ENCODE measurements around the gene TTC33. TPM values are rescaled to one million over a fixed set of nuclear protein-coding genes. Genes with fewer than 3 reads are reported as not detected.

Gene TTC33
- total RNA-seq, 4 donors from 2014 or later: 5.0 to 12.6 (median 7.0) TPM

- Histone ChIP-seq H3K4me1 (peaks cover 14 to 90% (median 36%) of the 10 kb centered on the region in 3 donors), H3K9me3 (no peaks in the 10 kb centered on the region), H3K36me3 (no peaks in the 10 kb centered on the region), H3K27ac (peak overlapping the region; percentile 92 to 99 (median 96)), H3K4me3 (peak overlapping the region; percentile 57 to 88 (median 79)), H3K27me3 (peaks cover 0 to 19% (median 0%) of the 10 kb centered on the region in 4 donors)
- 0% methylated on average over 4 to 15 of the region's 60 CpGs for WGBS, 2 donors
- DNase-seq: peak; percentile 47
- intact Hi-C loops (cut with DNase I): no loop called here
- peak in 2 of 4 donors; percentile 11 to 52 for TF ChIP-seq POLR2A (IDR thresholded peaks at IDR 0.05)
- TF ChIP-seq CTCF (IDR thresholded peaks at IDR 0.05): no peak
Observed at GRCh38 chr5:40679148-40679912, 76.4 kb downstream of the TTC33 start.

- DNase-seq: no peak
- no peaks in the 10 kb centered on the region for H3K9me3 ChIP-seq
- WGBS, 2 donors: 7 to 10% methylated on average over 12 of the region's 12 CpGs
- peak overlapping the region; percentile 57 to 88 (median 79) for H3K4me3 ChIP-seq
- peaks cover 0 to 19% (median 0%) of the 10 kb centered on the region in 4 donors for H3K27me3 ChIP-seq
- H3K27ac ChIP-seq: peak overlapping the region; percentile 92 to 99 (median 96)
- intact Hi-C loops (cut with DNase I): no loop called here
- H3K36me3 ChIP-seq: no peaks in the 10 kb centered on the region
- peaks cover 14 to 89% (median 36%) of the 10 kb centered on the region in 3 donors for H3K4me1 ChIP-seq
- TF ChIP-seq CTCF (IDR thresholded peaks at IDR 0.05): no peak
- no peak for TF ChIP-seq POLR2A (IDR thresholded peaks at IDR 0.05)
Observed at GRCh38 chr5:40678460-40679147, 77.2 kb downstream of the TTC33 start.

GRCh38 chr5:40678026-40678425, 77.7 kb downstream of the TTC33 start:
- Histone ChIP-seq H3K4me1 (peaks cover 14 to 84% (median 36%) of the 10 kb centered on the region in 3 donors), H3K36me3 (no peaks in the 10 kb centered on the region), H3K27me3 (peaks cover 0 to 19% (median 0%) of the 10 kb centered on the region in 4 donors), H3K4me3 (peak overlapping the region in 3 of 4 donors; percentile 72 to 88 (median 86)), H3K9me3 (no peaks in the 10 kb centered on the region), H3K27ac (peak overlapping the region in 2 of 4 donors; percentile 98 to 99)
- no peak for DNase-seq
- WGBS, 2 donors: 33 to 35% methylated on average over 2 of the region's 2 CpGs
- intact Hi-C loops (cut with DNase I): no loop called here
- TF ChIP-seq POLR2A (IDR thresholded peaks at IDR 0.05) (no peak), CTCF (IDR thresholded peaks at IDR 0.05) (no peak)

- Histone ChIP-seq H3K27ac (peak overlapping the region; percentile 34 to 99 (median 72)), H3K4me3 (no peak overlapping the region), H3K36me3 (no peaks in the 10 kb centered on the region), H3K27me3 (peaks cover 0 to 19% (median 0%) of the 10 kb centered on the region in 4 donors), H3K4me1 (peaks cover 14 to 78% (median 36%) of the 10 kb centered on the region in 3 donors), H3K9me3 (no peaks in the 10 kb centered on the region)
- intact Hi-C loops (cut with DNase I): no loop called here
- no peak for DNase-seq
- TF ChIP-seq POLR2A (IDR thresholded peaks at IDR 0.05): no peak
- no peak for TF ChIP-seq CTCF (IDR thresholded peaks at IDR 0.05)
- 43 to 51% methylated on average over 2 of the region's 2 CpGs for WGBS, 2 donors
Observed at GRCh38 chr5:40677456-40677855, 78.3 kb downstream of the TTC33 start.
